DOHH2 (cell line): ENCODE data around the gene RAB3C.

ENCODE experiments used
- H3F3A ChIP-seq: fragments of 200-600 bp; sonication (generic), shearing (Covaris generic); 2 replicates; pipeline ENCODE4 v1.6.0; 2016; ENCODE audit warnings: antibody characterized with exemption, mild to moderate bottlenecking; ENCODE audit not compliant: control insufficient read depth, insufficient read depth
- H3K27ac ChIP-seq: fragments of 200-600 bp; sonication (generic); 2 replicates; pipeline ENCODE4 v1.5.1; 2014; ENCODE audit warnings: low read depth, mild to moderate bottlenecking, low read length, moderate library complexity
- H3K27me3 ChIP-seq: fragments of 200-600 bp; sonication (generic); 2 replicates; pipeline ENCODE4 v1.6.1; 2014; ENCODE audit warnings: mild to moderate bottlenecking, low read length, mixed read lengths; ENCODE audit not compliant: control insufficient read depth
- H3K36me3 ChIP-seq: fragments of 200-600 bp; sonication (generic); 2 replicates; pipeline ENCODE4 v1.6.1; 2014; ENCODE audit warnings: mild to moderate bottlenecking, low read length, moderate library complexity, mixed read lengths; ENCODE audit not compliant: control insufficient read depth
- H3K4me1 ChIP-seq: fragments of 200-600 bp; sonication (generic); 2 replicates; pipeline ENCODE4 v1.6.1; 2014; ENCODE audit warnings: mild to moderate bottlenecking, low read length, mixed read lengths; ENCODE audit not compliant: control insufficient read depth
- H3K4me2 ChIP-seq: fragments of 200-600 bp; sonication (generic); 2 replicates; pipeline ENCODE4 v1.6.0; 2014; ENCODE audit warnings: mild to moderate bottlenecking, low read length, moderate library complexity
- H3K4me3 ChIP-seq: fragments of 200-600 bp; sonication (generic); 2 replicates; pipeline ENCODE4 v1.5.1; 2014; ENCODE audit warnings: mild to moderate bottlenecking, low read length, mixed read lengths
- H3K79me2 ChIP-seq: fragments of 200-600 bp; sonication (generic); 2 replicates; pipeline ENCODE4 v1.6.1; 2014; ENCODE audit warnings: mild to moderate bottlenecking, low read length, mixed read lengths; ENCODE audit not compliant: control insufficient read depth
- H3K9me2 ChIP-seq: fragments of 200-600 bp; sonication (generic); replicated peaks from 2 replicates; pipeline ENCODE4 v1.6.1; 2014; ENCODE audit warnings: mild to moderate bottlenecking, low read length, mixed read lengths; ENCODE audit not compliant: control insufficient read depth
- H3K9me3 ChIP-seq: fragments of 200-600 bp; sonication (generic); 2 replicates; pipeline ENCODE4 v1.6.1; 2014; ENCODE audit warnings: antibody characterized with exemption, low read length, mixed read lengths; ENCODE audit not compliant: control insufficient read depth, insufficient read depth
- H4K20me1 ChIP-seq: fragments of 200-600 bp; sonication (generic); 2 replicates; pipeline ENCODE4 v1.6.0; 2014; ENCODE audit warnings: low read depth, mild to moderate bottlenecking, antibody characterized with exemption, low read length, moderate library complexity; ENCODE audit not compliant: control insufficient read depth, insufficient read depth
- EZH2phosphoT487 ChIP-seq: fragments of 200-600 bp; sonication (generic); IDR thresholded peaks from 2 replicates; pipeline ENCODE4 v1.6.1; 2017; ENCODE audit warnings: borderline replicate concordance, mild to moderate bottlenecking, antibody characterized with exemption, low read length, moderate library complexity, mixed read lengths
- TF ChIP-seq, protein P1 (sequence below): fragments of 200-600 bp; sonication (generic); IDR thresholded peaks from one replicate; pipeline ENCODE4 v1.5.1; 2014; ENCODE audit warnings: antibody characterized with exemption, mild to moderate bottlenecking, low read depth, low read length; ENCODE audit not compliant: poor library complexity, severe bottlenecking

The RAB3C gene

DNA sequence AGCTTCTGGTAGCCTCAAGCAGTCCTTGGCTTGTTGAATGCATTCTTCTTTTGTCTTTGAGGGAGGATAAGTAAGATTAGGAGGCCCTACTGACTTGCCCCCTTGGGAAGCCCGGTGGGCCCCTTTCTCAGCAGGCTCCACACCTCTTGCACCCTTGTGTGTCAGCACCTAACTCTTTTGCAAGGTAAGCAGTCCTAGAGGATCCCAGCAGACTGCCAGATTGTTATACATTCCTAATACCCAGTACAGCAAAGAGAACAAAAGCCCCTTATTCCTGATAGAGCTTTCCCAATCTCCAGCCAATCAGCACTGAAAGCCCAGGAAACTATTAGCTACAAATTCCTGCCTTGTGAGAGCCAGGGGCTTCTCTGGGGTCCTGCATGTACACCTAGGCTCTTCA, 152.8 kb downstream of the RAB3C start:
- TF ChIP-seq EZH2phosphoT487 = no peak
- TF ChIP-seq, protein P1, sequence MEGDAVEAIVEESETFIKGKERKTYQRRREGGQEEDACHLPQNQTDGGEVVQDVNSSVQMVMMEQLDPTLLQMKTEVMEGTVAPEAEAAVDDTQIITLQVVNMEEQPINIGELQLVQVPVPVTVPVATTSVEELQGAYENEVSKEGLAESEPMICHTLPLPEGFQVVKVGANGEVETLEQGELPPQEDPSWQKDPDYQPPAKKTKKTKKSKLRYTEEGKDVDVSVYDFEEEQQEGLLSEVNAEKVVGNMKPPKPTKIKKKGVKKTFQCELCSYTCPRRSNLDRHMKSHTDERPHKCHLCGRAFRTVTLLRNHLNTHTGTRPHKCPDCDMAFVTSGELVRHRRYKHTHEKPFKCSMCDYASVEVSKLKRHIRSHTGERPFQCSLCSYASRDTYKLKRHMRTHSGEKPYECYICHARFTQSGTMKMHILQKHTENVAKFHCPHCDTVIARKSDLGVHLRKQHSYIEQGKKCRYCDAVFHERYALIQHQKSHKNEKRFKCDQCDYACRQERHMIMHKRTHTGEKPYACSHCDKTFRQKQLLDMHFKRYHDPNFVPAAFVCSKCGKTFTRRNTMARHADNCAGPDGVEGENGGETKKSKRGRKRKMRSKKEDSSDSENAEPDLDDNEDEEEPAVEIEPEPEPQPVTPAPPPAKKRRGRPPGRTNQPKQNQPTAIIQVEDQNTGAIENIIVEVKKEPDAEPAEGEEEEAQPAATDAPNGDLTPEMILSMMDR = no peak
- Histone ChIP-seq H3F3A (no peaks in the 10 kb centered on the region), H4K20me1 (no peaks in the 10 kb centered on the region), H3K79me2 (no peaks in the 10 kb centered on the region), H3K27ac (no peak overlapping the region), H3K36me3 (no peaks in the 10 kb centered on the region), H3K9me2 (no peaks in the 10 kb centered on the region), H3K9me3 (no peaks in the 10 kb centered on the region), H3K4me3 (no peak overlapping the region), H3K27me3 (0 out of 2 replicates have a peak, but pooled peaks cover 1% of the 10 kb centered on the region), H3K4me2 (no peak overlapping the region), H3K4me1 (no peaks in the 10 kb centered on the region)

DNA sequence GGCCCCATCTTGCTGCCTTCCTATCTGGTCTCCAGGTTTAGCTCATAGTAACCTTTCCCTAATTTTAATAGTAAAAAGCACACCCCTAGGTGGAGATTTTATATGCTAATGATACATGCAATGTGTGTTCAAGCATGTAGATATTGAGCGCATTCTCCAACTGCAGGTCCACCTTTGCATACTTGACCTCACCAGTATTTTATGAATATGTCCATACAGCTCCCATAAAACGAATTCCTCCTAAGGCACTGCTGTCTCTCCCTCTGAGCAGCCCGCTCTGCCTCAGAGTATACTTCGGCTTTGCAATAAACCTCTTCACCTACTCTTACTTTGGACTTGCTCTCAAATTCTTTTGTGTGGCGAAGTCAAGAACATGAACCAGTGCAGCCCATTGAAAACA, 153.3 kb downstream of the RAB3C start:
- TF ChIP-seq, protein P1 = no peak
- no peak for TF ChIP-seq EZH2phosphoT487
- no peaks in the 10 kb centered on the region for H3K27me3 ChIP-seq
- H3K36me3 ChIP-seq = no peaks in the 10 kb centered on the region
- H3K4me3 ChIP-seq = no peak overlapping the region
- H4K20me1 ChIP-seq = no peaks in the 10 kb centered on the region
- H3K9me2 ChIP-seq = no peaks in the 10 kb centered on the region
- H3K9me3 ChIP-seq = no peaks in the 10 kb centered on the region
- no peaks in the 10 kb centered on the region for H3K4me1 ChIP-seq
- H3K4me2 ChIP-seq = no peak overlapping the region
- H3K27ac ChIP-seq = no peak overlapping the region
- H3F3A ChIP-seq = no peaks in the 10 kb centered on the region
- no peaks in the 10 kb centered on the region for H3K79me2 ChIP-seq

DNA sequence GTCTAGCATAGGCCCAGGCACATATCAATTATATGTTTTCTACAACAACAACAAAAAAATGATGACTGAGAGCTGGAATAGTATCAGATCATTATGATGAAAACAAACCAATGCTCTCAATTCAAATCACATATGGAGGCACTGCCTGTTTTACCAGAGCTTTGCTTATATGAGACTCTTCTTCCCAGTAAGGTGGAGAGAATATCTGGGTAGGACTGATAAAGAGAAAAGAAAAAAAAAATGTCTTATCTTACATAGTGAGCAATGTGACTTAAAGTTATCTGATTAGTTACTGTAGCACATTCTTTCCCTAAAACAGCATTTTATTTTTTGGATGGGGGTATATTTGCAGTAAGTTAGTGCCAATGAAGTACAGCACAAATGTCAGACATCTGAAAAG, 154.8 kb downstream of the RAB3C start:
- Histone ChIP-seq H4K20me1 (no peaks in the 10 kb centered on the region), H3K4me2 (no peak overlapping the region), H3F3A (no peaks in the 10 kb centered on the region), H3K27ac (no peak overlapping the region), H3K9me3 (no peaks in the 10 kb centered on the region), H3K79me2 (no peaks in the 10 kb centered on the region), H3K9me2 (no peaks in the 10 kb centered on the region), H3K36me3 (no peaks in the 10 kb centered on the region), H3K4me1 (no peaks in the 10 kb centered on the region), H3K27me3 (no peaks in the 10 kb centered on the region), H3K4me3 (no peak overlapping the region)
- TF ChIP-seq, protein P1 = no peak
- no peak for TF ChIP-seq EZH2phosphoT487

DNA sequence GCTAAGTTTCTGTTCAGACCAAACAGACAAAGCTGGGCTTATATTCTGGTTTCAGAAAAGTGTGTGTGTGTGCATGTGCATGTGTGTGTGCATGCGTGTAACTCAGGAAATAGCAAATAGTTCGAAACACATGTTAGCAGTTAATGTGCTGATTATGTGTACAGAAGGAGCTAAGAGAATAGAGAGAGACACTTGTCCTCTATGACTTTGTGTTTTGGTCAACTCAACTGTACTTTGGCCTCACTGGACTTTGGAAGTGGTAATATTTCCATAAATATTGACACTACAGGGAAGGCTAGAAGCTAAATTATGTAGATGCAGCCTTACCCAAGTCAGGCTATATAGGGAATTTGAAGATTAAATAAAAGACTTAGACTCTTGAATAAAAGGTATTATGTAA, 155.5 kb downstream of the RAB3C start:
- Histone ChIP-seq H3K4me1 (no peaks in the 10 kb centered on the region), H3K79me2 (no peaks in the 10 kb centered on the region), H3K36me3 (no peaks in the 10 kb centered on the region), H3K4me2 (no peak overlapping the region), H3K27ac (no peak overlapping the region), H3K9me2 (no peaks in the 10 kb centered on the region), H4K20me1 (no peaks in the 10 kb centered on the region), H3K27me3 (no peaks in the 10 kb centered on the region), H3K4me3 (no peak overlapping the region), H3K9me3 (no peaks in the 10 kb centered on the region), H3F3A (no peaks in the 10 kb centered on the region)
- TF ChIP-seq, protein P1 = no peak
